DND-41 (cell line): Measurements from ENCODE around the gene EPB41L3.

ENCODE experiments used
- EZH2 ChIP-seq: IDR thresholded peaks from 3 replicates; pipeline ENCODE4 v1.6.1; 2012; ENCODE audit warnings: borderline replicate concordance, low read depth, mild to moderate bottlenecking, moderate library complexity, low read length, inconsistent platforms; ENCODE audit not compliant: severe bottlenecking
- TF ChIP-seq, protein P1 (sequence below): IDR thresholded peaks from 2 replicates; pipeline ENCODE4 v1.5.1; 2012; ENCODE audit warnings: borderline replicate concordance, low read length, moderate library complexity, mild to moderate bottlenecking; ENCODE audit not compliant: poor library complexity, severe bottlenecking; ENCODE audit errors: extremely low read depth

DNA sequence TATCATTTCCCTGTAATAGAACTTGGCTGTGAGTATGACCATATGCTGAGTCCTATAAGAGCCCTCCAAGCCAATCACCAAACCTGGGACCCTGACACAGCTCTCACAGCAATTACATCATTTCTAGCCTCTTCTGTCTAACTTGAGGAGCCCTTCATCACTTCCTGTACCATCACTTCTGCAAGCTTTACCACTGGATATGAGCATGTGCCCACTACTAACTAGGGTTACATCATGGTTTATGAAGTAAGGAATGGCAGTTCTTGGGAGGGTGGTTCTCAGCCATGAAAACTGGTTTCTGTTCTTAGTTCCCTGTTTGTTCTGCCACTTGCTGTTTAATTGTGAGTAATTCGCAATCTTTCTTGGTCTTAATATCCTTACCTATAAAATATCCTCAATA is 31.0 kb upstream of the EPB41L3 start:
- TF ChIP-seq, protein P1, sequence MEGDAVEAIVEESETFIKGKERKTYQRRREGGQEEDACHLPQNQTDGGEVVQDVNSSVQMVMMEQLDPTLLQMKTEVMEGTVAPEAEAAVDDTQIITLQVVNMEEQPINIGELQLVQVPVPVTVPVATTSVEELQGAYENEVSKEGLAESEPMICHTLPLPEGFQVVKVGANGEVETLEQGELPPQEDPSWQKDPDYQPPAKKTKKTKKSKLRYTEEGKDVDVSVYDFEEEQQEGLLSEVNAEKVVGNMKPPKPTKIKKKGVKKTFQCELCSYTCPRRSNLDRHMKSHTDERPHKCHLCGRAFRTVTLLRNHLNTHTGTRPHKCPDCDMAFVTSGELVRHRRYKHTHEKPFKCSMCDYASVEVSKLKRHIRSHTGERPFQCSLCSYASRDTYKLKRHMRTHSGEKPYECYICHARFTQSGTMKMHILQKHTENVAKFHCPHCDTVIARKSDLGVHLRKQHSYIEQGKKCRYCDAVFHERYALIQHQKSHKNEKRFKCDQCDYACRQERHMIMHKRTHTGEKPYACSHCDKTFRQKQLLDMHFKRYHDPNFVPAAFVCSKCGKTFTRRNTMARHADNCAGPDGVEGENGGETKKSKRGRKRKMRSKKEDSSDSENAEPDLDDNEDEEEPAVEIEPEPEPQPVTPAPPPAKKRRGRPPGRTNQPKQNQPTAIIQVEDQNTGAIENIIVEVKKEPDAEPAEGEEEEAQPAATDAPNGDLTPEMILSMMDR, result no peak
- no peak for TF ChIP-seq EZH2
